ENCODE results near the gene ZGRF1. TPM values are rescaled to one million over a fixed set of nuclear protein-coding genes. Genes with fewer than 3 reads are reported as not detected.
A peak's percentile ranks its signal among the peaks of the same experiment; 100 is the strongest.
"Not testable (repeated sequence)": the region's sequence is repeated elsewhere in the genome, so short reads cannot be mapped to it uniquely, and the experiment has no call there.

ZGRF1 gene
- total and polyA plus RNA-seq, 3 experiments from 2014 or later, result 0.92 to 26.9 (median 22.9) TPM

- POLR2A ChIA-PET, result no interaction called here
- Histone ChIP-seq H3K9me3 (ENCODE audit: low read length) (no peaks in the 10 kb centered on the region), H3K4me1 (ENCODE audit: insufficient read depth, low read length) (no peaks in the 10 kb centered on the region), H3K27me3 (ENCODE audit: insufficient read depth, low read length, poor library complexity, severe bottlenecking) (peaks cover 6% of the 10 kb centered on the region), H3K4me3 (ENCODE audit: low read length) (no peak overlapping the region), H3K27ac (ENCODE audit: low read depth, low read length) (no peak overlapping the region), H3K36me3 (ENCODE audit: insufficient read depth, low read length) (no peaks in the 10 kb centered on the region)
- Mint-ChIP-seq H3K9me3 (no peaks in the 10 kb centered on the region), H3K4me1 (no peaks in the 10 kb centered on the region), H3K36me3 (no peaks in the 10 kb centered on the region), H3K27me3 (peaks cover 6 to 34% of the 10 kb centered on the region in 2 donors), H3K4me3 (no peak overlapping the region), H3K27ac (peak overlapping the region in 1 of 8 donors; percentile 17)
- CTCF ChIA-PET, result no interaction called here
- DNase-seq, result no peak
Measured at GRCh38 chr4:112532267-112532666, 104.4 kb downstream of the ZGRF1 start.

GRCh38 chr4:112531146-112531545 lies 105.6 kb downstream of the ZGRF1 start:
- Histone ChIP-seq H3K27me3 (ENCODE audit: insufficient read depth, low read length, poor library complexity, severe bottlenecking) (peaks cover 6% of the 10 kb centered on the region), H3K9me3 (ENCODE audit: low read length) (no peaks in the 10 kb centered on the region), H3K27ac (ENCODE audit: low read depth, low read length) (no peak overlapping the region), H3K4me3 (ENCODE audit: low read length) (no peak overlapping the region), H3K4me1 (ENCODE audit: insufficient read depth, low read length) (no peaks in the 10 kb centered on the region), H3K36me3 (ENCODE audit: insufficient read depth, low read length) (no peaks in the 10 kb centered on the region)
- H3K9me3 Mint-ChIP-seq, result no peaks in the 10 kb centered on the region
- ChIA-PET CTCF (interaction anchor here (0.7 kb wide), 1 partner anchor 10 kb away, joined by 3 read pairs; no protein-coding TSS in a partner anchor), POLR2A (no interaction called here)
- H3K27ac Mint-ChIP-seq, result no peak overlapping the region
- no peaks in the 10 kb centered on the region for H3K4me1 Mint-ChIP-seq
- H3K4me3 Mint-ChIP-seq, result no peak overlapping the region
- H3K36me3 Mint-ChIP-seq, result no peaks in the 10 kb centered on the region
- peaks cover 6 to 37% of the 10 kb centered on the region in 2 donors for H3K27me3 Mint-ChIP-seq
- no peak for DNase-seq

- no peak overlapping the region for H3K4me3 ChIP-seq (ENCODE audit: low read length)
- H3K27ac ChIP-seq (ENCODE audit: low read depth, low read length), result no peak overlapping the region
- peaks cover 18 to 60% of the 10 kb centered on the region in 2 donors for H3K27me3 Mint-ChIP-seq
- H3K4me1 ChIP-seq (ENCODE audit: insufficient read depth, low read length), result peaks cover 11% of the 10 kb centered on the region
- no peaks in the 10 kb centered on the region for H3K36me3 ChIP-seq (ENCODE audit: insufficient read depth, low read length)
- H3K36me3 Mint-ChIP-seq, result peaks cover 0 to 3% (median 0%) of the 10 kb centered on the region in 3 donors
- H3K9me3 ChIP-seq (ENCODE audit: low read length), result no peaks in the 10 kb centered on the region
- no peak for DNase-seq
- ChIA-PET POLR2A (no interaction called here), CTCF (interaction anchor here (0.8 to 1.2 kb wide), 2 partner anchors 204 to 312 kb away, joined by 3 read pairs; no protein-coding TSS in a partner anchor)
- H3K4me3 Mint-ChIP-seq, result peak overlapping the region in 1 of 7 donors; percentile 15
- H3K4me1 Mint-ChIP-seq, result peaks cover 11 to 28% (median 26%) of the 10 kb centered on the region in 3 donors
- no peak overlapping the region for H3K27ac Mint-ChIP-seq
- peaks cover 36% of the 10 kb centered on the region for H3K27me3 ChIP-seq (ENCODE audit: insufficient read depth, low read length, poor library complexity, severe bottlenecking)
- peaks cover 0 to 7% (median 6%) of the 10 kb centered on the region in 5 donors for H3K9me3 Mint-ChIP-seq
Measured at GRCh38 chr4:112526061-112526460, 110.6 kb downstream of the ZGRF1 start.

- peak; percentile 62 to 79 (median 70) for DNase-seq
- Histone ChIP-seq H3K27me3 (ENCODE audit: insufficient read depth, low read length, poor library complexity, severe bottlenecking) (peaks cover 51% of the 10 kb centered on the region), H3K27ac (ENCODE audit: low read depth, low read length) (no peak overlapping the region), H3K9me3 (ENCODE audit: low read length) (no peaks in the 10 kb centered on the region), H3K36me3 (ENCODE audit: insufficient read depth, low read length) (no peaks in the 10 kb centered on the region), H3K4me1 (ENCODE audit: insufficient read depth, low read length) (peaks cover 15% of the 10 kb centered on the region), H3K4me3 (ENCODE audit: low read length) (peak overlapping the region; percentile 68)
- Mint-ChIP-seq H3K27me3 (peaks cover 39 to 65% of the 10 kb centered on the region in 2 donors), H3K27ac (no peak overlapping the region), H3K4me3 (peak overlapping the region; percentile 80 to 91 (median 83)), H3K4me1 (peaks cover 15 to 40% (median 38%) of the 10 kb centered on the region in 3 donors), H3K9me3 (peaks cover 3 to 22% (median 8%) of the 10 kb centered on the region in 5 donors), H3K36me3 (peaks cover 0 to 3% (median 0%) of the 10 kb centered on the region in 3 donors)
- POLR2A ChIA-PET, result interaction anchor here (0.7 kb wide), 1 partner anchor 196 kb away, joined by 3 read pairs; no protein-coding TSS in a partner anchor
- CTCF ChIA-PET, result interaction anchor here (0.6 to 4.8 kb wide), 31 partner anchors 11 to 441 kb away, joined by 3 to 55 read pairs (median 4); partner anchors contain the start of genes FAM241A and TIFA
Measured at GRCh38 chr4:112523764-112524505, 112.8 kb downstream of the ZGRF1 start.

- peak overlapping the region in 4 of 8 donors; percentile 4 to 65 (median 17) for H3K27ac Mint-ChIP-seq
- H3K27me3 ChIP-seq (ENCODE audit: insufficient read depth, low read length, poor library complexity, severe bottlenecking), result peaks cover 59% of the 10 kb centered on the region
Measured at GRCh38 chr4:112523008-112523721, 113.5 kb downstream of the ZGRF1 start.

GRCh38 chr4:112522431-112522830 lies 114.3 kb downstream of the ZGRF1 start:
- H3K9me3 ChIP-seq (ENCODE audit: low read length); H3K4me3 ChIP-seq (ENCODE audit: low read length); DNase-seq; H3K36me3 Mint-ChIP-seq; H3K36me3 ChIP-seq (ENCODE audit: insufficient read depth, low read length); H3K27ac Mint-ChIP-seq; H3K27ac ChIP-seq (ENCODE audit: low read depth, low read length): not testable (repeated sequence)
- peak overlapping the region; percentile 57 to 91 (median 82) for H3K4me3 Mint-ChIP-seq
- Histone ChIP-seq H3K4me1 (ENCODE audit: insufficient read depth, low read length) (peaks cover 24% of the 10 kb centered on the region), H3K27me3 (ENCODE audit: insufficient read depth, low read length, poor library complexity, severe bottlenecking) (peaks cover 65% of the 10 kb centered on the region)
- H3K27me3 Mint-ChIP-seq, result peaks cover 54 to 79% of the 10 kb centered on the region in 2 donors
- peaks cover 24 to 49% (median 47%) of the 10 kb centered on the region in 3 donors for H3K4me1 Mint-ChIP-seq
- ChIA-PET CTCF (interaction anchor here (0.7 to 4.8 kb wide), 9 partner anchors 13 to 287 kb away, joined by 3 to 55 read pairs (median 4); partner anchors contain the start of gene TIFA), POLR2A (interaction anchor here (0.7 kb wide), 1 partner anchor 9 kb away, joined by 3 read pairs; no protein-coding TSS in a partner anchor)
- H3K9me3 Mint-ChIP-seq, result peaks cover 3 to 24% (median 8%) of the 10 kb centered on the region in 5 donors

More at GRCh38 chr4:112523008-112523721, 113.5 kb downstream of the ZGRF1 start:
- H3K9me3 Mint-ChIP-seq, result peaks cover 3 to 24% (median 8%) of the 10 kb centered on the region in 5 donors
- Histone ChIP-seq H3K27ac (ENCODE audit: low read depth, low read length) (no peak overlapping the region), H3K36me3 (ENCODE audit: insufficient read depth, low read length) (no peaks in the 10 kb centered on the region), H3K9me3 (ENCODE audit: low read length) (no peaks in the 10 kb centered on the region), H3K4me3 (ENCODE audit: low read length) (peak overlapping the region; percentile 68), H3K4me1 (ENCODE audit: insufficient read depth, low read length) (peaks cover 17% of the 10 kb centered on the region)
- POLR2A ChIA-PET, result interaction anchor here (0.7 kb wide), 1 partner anchor 10 kb away, joined by 3 read pairs; no protein-coding TSS in a partner anchor
- H3K4me3 Mint-ChIP-seq, result peak overlapping the region; percentile 80 to 91 (median 83)
- CTCF ChIA-PET, result interaction anchor here (0.7 to 4.8 kb wide), 16 partner anchors 11 to 424 kb away, joined by 3 to 55 read pairs (median 4); partner anchors contain the start of gene TIFA
- peaks cover 0 to 3% (median 0%) of the 10 kb centered on the region in 3 donors for H3K36me3 Mint-ChIP-seq
- H3K4me1 Mint-ChIP-seq, result peaks cover 17 to 42% (median 39%) of the 10 kb centered on the region in 3 donors
- peaks cover 46 to 71% of the 10 kb centered on the region in 2 donors for H3K27me3 Mint-ChIP-seq
- peak in 2 of 5 donors; percentile 25 to 41 for DNase-seq

- POLR2A ChIA-PET, result no interaction called here
- H3K27me3 ChIP-seq (ENCODE audit: insufficient read depth, low read length, poor library complexity, severe bottlenecking), result peaks cover 76% of the 10 kb centered on the region
- peaks cover 33 to 59% (median 57%) of the 10 kb centered on the region in 3 donors for H3K4me1 Mint-ChIP-seq
- CTCF ChIA-PET, result interaction anchor here (0.8 to 4.8 kb wide), 4 partner anchors 10 to 422 kb away, joined by 3 to 55 read pairs (median 4); partner anchors contain the start of gene TIFA
- peaks cover 61 to 86% of the 10 kb centered on the region in 2 donors for H3K27me3 Mint-ChIP-seq
- no peaks in the 10 kb centered on the region for H3K9me3 ChIP-seq (ENCODE audit: low read length)
- H3K4me3 Mint-ChIP-seq, result peak overlapping the region in 3 of 7 donors; percentile 16 to 37 (median 29)
- peaks cover 3 to 24% (median 8%) of the 10 kb centered on the region in 5 donors for H3K9me3 Mint-ChIP-seq
- DNase-seq, result no peak
- no peak overlapping the region for H3K4me3 ChIP-seq (ENCODE audit: low read length)
- H3K4me1 ChIP-seq (ENCODE audit: insufficient read depth, low read length), result peaks cover 33% of the 10 kb centered on the region
- H3K27ac Mint-ChIP-seq, result peak overlapping the region in 2 of 8 donors; percentile 47 to 60
- peaks cover 0 to 3% (median 0%) of the 10 kb centered on the region in 3 donors for H3K36me3 Mint-ChIP-seq
- H3K36me3 ChIP-seq (ENCODE audit: insufficient read depth, low read length), result no peaks in the 10 kb centered on the region
- no peak overlapping the region for H3K27ac ChIP-seq (ENCODE audit: low read depth, low read length)
Measured at GRCh38 chr4:112521123-112522023, 115.3 kb downstream of the ZGRF1 start.

Measured in CD8-positive, alpha-beta memory T cell (primary cell).